ENCODE measurements around the gene NARF. TPM values are rescaled to one million over a fixed set of nuclear protein-coding genes. Genes with fewer than 3 reads are reported as not detected.

NARF gene
- polyA plus RNA-seq, 1 donor (not counting 4 experiments of a cell fraction or from before 2014, with no cell fraction given), result 36.8 TPM

DNA sequence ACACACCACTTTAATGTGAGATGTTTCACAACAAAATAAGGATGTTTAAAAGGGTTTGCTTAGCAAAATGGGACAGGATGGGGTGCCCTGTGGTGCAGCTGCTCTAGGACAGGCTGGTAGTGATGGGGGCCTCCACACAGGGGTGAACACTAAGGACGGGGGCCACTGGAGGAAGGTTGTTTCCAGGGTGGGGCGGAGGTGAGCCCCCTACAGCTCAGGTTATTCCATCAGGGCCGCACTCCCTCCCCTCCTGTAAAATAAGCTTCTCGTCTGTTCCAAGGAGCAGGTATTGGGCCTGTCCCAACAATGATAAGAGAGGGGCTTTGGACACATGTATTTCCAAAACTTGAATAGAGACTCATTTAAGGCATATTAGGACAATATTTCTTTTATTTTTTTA lies 42.3 kb upstream of the NARF start:
- no peak overlapping the region for H2AFZ ChIP-seq (ENCODE audit: control insufficient read depth, low read length)
- H3K4me3 ChIP-seq (ENCODE audit: control insufficient read depth in 2 of 3, extremely low read depth in 1 of 3, insufficient read depth in 2 of 3, low read depth in 1 of 3, low read length in 3 of 3), result no peak overlapping the region
- peaks cover 4% of the 10 kb centered on the region for H3K79me2 ChIP-seq (ENCODE audit: control insufficient read depth, insufficient read depth, low read length)
- no peaks in the 10 kb centered on the region for H3K9me3 ChIP-seq (ENCODE audit: control insufficient read depth, low read depth, low read length)
- TF ChIP-seq EZH2 (IDR thresholded peaks at IDR 0.05; ENCODE audit: low read length), result no peak
- TF ChIP-seq, protein P1, sequence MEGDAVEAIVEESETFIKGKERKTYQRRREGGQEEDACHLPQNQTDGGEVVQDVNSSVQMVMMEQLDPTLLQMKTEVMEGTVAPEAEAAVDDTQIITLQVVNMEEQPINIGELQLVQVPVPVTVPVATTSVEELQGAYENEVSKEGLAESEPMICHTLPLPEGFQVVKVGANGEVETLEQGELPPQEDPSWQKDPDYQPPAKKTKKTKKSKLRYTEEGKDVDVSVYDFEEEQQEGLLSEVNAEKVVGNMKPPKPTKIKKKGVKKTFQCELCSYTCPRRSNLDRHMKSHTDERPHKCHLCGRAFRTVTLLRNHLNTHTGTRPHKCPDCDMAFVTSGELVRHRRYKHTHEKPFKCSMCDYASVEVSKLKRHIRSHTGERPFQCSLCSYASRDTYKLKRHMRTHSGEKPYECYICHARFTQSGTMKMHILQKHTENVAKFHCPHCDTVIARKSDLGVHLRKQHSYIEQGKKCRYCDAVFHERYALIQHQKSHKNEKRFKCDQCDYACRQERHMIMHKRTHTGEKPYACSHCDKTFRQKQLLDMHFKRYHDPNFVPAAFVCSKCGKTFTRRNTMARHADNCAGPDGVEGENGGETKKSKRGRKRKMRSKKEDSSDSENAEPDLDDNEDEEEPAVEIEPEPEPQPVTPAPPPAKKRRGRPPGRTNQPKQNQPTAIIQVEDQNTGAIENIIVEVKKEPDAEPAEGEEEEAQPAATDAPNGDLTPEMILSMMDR (optimal IDR thresholded peaks at IDR 0.05 in 1 of 3, IDR thresholded peaks at IDR 0.05 in 1 of 3, conservative IDR thresholded peaks at IDR 0.05 in 1 of 3; ENCODE audit: extremely low read depth in 1 of 3, insufficient read depth in 2 of 3, low read length in 3 of 3), result no peak
- no peak overlapping the region for H3K4me2 ChIP-seq (ENCODE audit: control insufficient read depth, extremely low read depth, insufficient read depth, low read depth, low read length)
- dilution Hi-C loops (cut with MboI; ENCODE audit: extremely low pct_ligation_motif_present, low sequenced_read_pairs), result no loop called here
- H3K27ac ChIP-seq (ENCODE audit: control insufficient read depth, insufficient read depth, low read length), result no peak overlapping the region
- H3K36me3 ChIP-seq (ENCODE audit: control insufficient read depth in 2 of 2, extremely low read depth in 1 of 2, insufficient read depth in 2 of 2, low read length in 2 of 2), result peaks cover 0 to 3% of the 10 kb centered on the region in 2 experiments
- H3K9me1 ChIP-seq (ENCODE audit: control insufficient read depth, extremely low read depth, insufficient read depth, low read length), result no peaks in the 10 kb centered on the region
- no peak for FAIRE-seq
- no peak for DNase-seq (ENCODE audit: low read depth, low spot score)
- no peaks in the 10 kb centered on the region for H3K27me3 ChIP-seq (ENCODE audit: control insufficient read depth, extremely low read depth, insufficient read depth, low read length)
- peaks cover 9% of the 10 kb centered on the region for H4K20me1 ChIP-seq (ENCODE audit: control insufficient read depth, extremely low read depth, insufficient read depth, low read length)
- peaks cover 16% of the 10 kb centered on the region for H3K4me1 ChIP-seq (ENCODE audit: control insufficient read depth, extremely low read depth, insufficient read depth, low read length)
- H3K9ac ChIP-seq (ENCODE audit: control insufficient read depth, extremely low read depth, insufficient read depth, low read length), result no peak overlapping the region

DNA sequence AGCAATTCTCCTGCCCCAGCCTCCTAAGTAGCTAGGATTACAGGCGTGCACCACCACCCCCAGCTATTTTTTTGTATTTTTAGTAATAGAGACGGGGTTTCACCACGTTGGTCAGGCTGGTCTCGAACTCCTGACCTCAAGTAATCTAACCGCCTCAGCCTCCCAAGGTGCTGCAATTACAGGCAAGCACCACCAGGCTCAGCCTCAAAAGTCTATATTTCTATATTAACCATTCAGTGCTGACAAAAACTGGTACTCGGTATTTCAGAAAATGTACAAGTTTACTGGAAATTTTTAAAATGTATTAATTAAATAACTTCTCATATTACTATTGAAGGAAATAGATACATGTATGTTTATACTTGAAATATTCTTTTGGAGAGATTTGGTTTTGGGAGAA lies 41.8 kb upstream of the NARF start:
- H3K9me1 ChIP-seq (ENCODE audit: control insufficient read depth, extremely low read depth, insufficient read depth, low read length), result no peaks in the 10 kb centered on the region
- H3K4me1 ChIP-seq (ENCODE audit: control insufficient read depth, extremely low read depth, insufficient read depth, low read length), result peaks cover 16% of the 10 kb centered on the region
- DNase-seq (ENCODE audit: low read depth, low spot score) (no peak), FAIRE-seq (no peak)
- no peak for TF ChIP-seq EZH2 (IDR thresholded peaks at IDR 0.05; ENCODE audit: low read length)
- TF ChIP-seq, protein P1 (optimal IDR thresholded peaks at IDR 0.05 in 1 of 3, IDR thresholded peaks at IDR 0.05 in 1 of 3, conservative IDR thresholded peaks at IDR 0.05 in 1 of 3; ENCODE audit: extremely low read depth in 1 of 3, insufficient read depth in 2 of 3, low read length in 3 of 3), result no peak
- no peaks in the 10 kb centered on the region for H3K9me3 ChIP-seq (ENCODE audit: control insufficient read depth, low read depth, low read length)
- H3K4me2 ChIP-seq (ENCODE audit: control insufficient read depth, extremely low read depth, insufficient read depth, low read depth, low read length), result no peak overlapping the region
- dilution Hi-C loops (cut with MboI; ENCODE audit: extremely low pct_ligation_motif_present, low sequenced_read_pairs), result no loop called here
- H4K20me1 ChIP-seq (ENCODE audit: control insufficient read depth, extremely low read depth, insufficient read depth, low read length), result peaks cover 9% of the 10 kb centered on the region
- H3K4me3 ChIP-seq (ENCODE audit: control insufficient read depth in 2 of 3, extremely low read depth in 1 of 3, insufficient read depth in 2 of 3, low read depth in 1 of 3, low read length in 3 of 3), result no peak overlapping the region
- H2AFZ ChIP-seq (ENCODE audit: control insufficient read depth, low read length), result no peak overlapping the region
- no peak overlapping the region for H3K27ac ChIP-seq (ENCODE audit: control insufficient read depth, insufficient read depth, low read length)
- H3K36me3 ChIP-seq (ENCODE audit: control insufficient read depth in 2 of 2, extremely low read depth in 1 of 2, insufficient read depth in 2 of 2, low read length in 2 of 2), result peaks cover 0 to 3% of the 10 kb centered on the region in 2 experiments
- H3K27me3 ChIP-seq (ENCODE audit: control insufficient read depth, extremely low read depth, insufficient read depth, low read length), result no peaks in the 10 kb centered on the region
- no peak overlapping the region for H3K9ac ChIP-seq (ENCODE audit: control insufficient read depth, extremely low read depth, insufficient read depth, low read length)
- H3K79me2 ChIP-seq (ENCODE audit: control insufficient read depth, insufficient read depth, low read length), result peaks cover 4% of the 10 kb centered on the region

Data from keratinocyte (primary cell).